HEK293T (cell line): Measurements from ENCODE around the gene TECR.

Source experiments
- CTCF ChIA-PET: fragments of 350-600 bp; formaldehyde crosslinking; extraction: SDS; loops from one replicate; lab custom pipeline; 2021; ENCODE audit warnings: antibody characterized with exemption, inconsistent platforms; lab: Yijun Ruan, JAX
- POLR2A ChIA-PET: fragments of 350-600 bp; formaldehyde crosslinking; extraction: SDS; loops from one replicate; lab custom pipeline; 2020; ENCODE audit warnings: antibody characterized with exemption, inconsistent platforms; lab: Yijun Ruan, JAX
- DNase-seq: peaks from one replicate; pipeline ENCODE4 v3.0.0; 2012; ENCODE audit warnings: mixed read lengths; ENCODE audit errors: extremely low spot score
- ARNT ChIP-seq: fragments of 450-650 bp; IDR thresholded peaks from 2 replicates; pipeline ENCODE4 v1.6.1; 2017; ENCODE audit warnings: mild to moderate bottlenecking
- BHLHE40 ChIP-seq: fragments of 450-650 bp; IDR thresholded peaks from 2 replicates; pipeline ENCODE4 v1.6.1; 2016; ENCODE audit warnings: mild to moderate bottlenecking, moderate library complexity, borderline replicate concordance
- CTBP1 ChIP-seq: fragments of 450-650 bp; IDR thresholded peaks from 2 replicates; pipeline ENCODE4 v1.6.1; 2016; ENCODE audit warnings: borderline replicate concordance
- ELF4 ChIP-seq: fragments of 450-650 bp; IDR thresholded peaks from 2 replicates; pipeline ENCODE4 v1.6.1; 2017; ENCODE audit warnings: antibody characterized with exemption
- FOXA1 ChIP-seq: fragments of 450-650 bp; IDR thresholded peaks from 2 replicates; pipeline ENCODE4 v1.6.1; 2016; ENCODE audit warnings: mild to moderate bottlenecking
- FOXK2 ChIP-seq: fragments of 450-650 bp; IDR thresholded peaks from 2 replicates; pipeline ENCODE4 v1.6.1; 2016; ENCODE audit warnings: mild to moderate bottlenecking
- FOXM1 ChIP-seq: fragments of 450-650 bp; IDR thresholded peaks from 2 replicates; pipeline ENCODE4 v1.6.1; 2017; ENCODE audit warnings: mild to moderate bottlenecking, borderline replicate concordance
- HDGF ChIP-seq: fragments of 450-650 bp; IDR thresholded peaks from 2 replicates; pipeline ENCODE4 v1.6.1; 2017; ENCODE audit warnings: antibody characterized with exemption, borderline replicate concordance
- L3MBTL2 ChIP-seq: fragments of 450-650 bp; conservative IDR thresholded peaks from 2 replicates; pipeline ENCODE4 v1.6.1; 2016; ENCODE audit warnings: mild to moderate bottlenecking
- LEF1 ChIP-seq: fragments of 450-650 bp; IDR thresholded peaks from 2 replicates; pipeline ENCODE4 v1.6.1; 2017; ENCODE audit warnings: mild to moderate bottlenecking, borderline replicate concordance
- NFRKB ChIP-seq: fragments of 450-650 bp; IDR thresholded peaks from 2 replicates; pipeline ENCODE4 v1.6.1; 2016; ENCODE audit warnings: mild to moderate bottlenecking, moderate library complexity
- PKNOX1 ChIP-seq: fragments of 450-650 bp; IDR thresholded peaks from 2 replicates; pipeline ENCODE4 v1.6.1; 2016
- SP1 ChIP-seq: fragments of 450-650 bp; IDR thresholded peaks from 2 replicates; pipeline ENCODE4 v1.6.1; 2017
- SUZ12 ChIP-seq: fragments of 450-650 bp; IDR thresholded peaks from 2 replicates; pipeline ENCODE4 v1.6.1; 2016; ENCODE audit warnings: mild to moderate bottlenecking
- TARDBP ChIP-seq: fragments of 450-650 bp; IDR thresholded peaks from 2 replicates; pipeline ENCODE4 v1.6.1; 2016
- ZNF384 ChIP-seq: fragments of 450-650 bp; IDR thresholded peaks from 2 replicates; pipeline ENCODE4 v1.6.1; 2016

TECR gene

DNA sequence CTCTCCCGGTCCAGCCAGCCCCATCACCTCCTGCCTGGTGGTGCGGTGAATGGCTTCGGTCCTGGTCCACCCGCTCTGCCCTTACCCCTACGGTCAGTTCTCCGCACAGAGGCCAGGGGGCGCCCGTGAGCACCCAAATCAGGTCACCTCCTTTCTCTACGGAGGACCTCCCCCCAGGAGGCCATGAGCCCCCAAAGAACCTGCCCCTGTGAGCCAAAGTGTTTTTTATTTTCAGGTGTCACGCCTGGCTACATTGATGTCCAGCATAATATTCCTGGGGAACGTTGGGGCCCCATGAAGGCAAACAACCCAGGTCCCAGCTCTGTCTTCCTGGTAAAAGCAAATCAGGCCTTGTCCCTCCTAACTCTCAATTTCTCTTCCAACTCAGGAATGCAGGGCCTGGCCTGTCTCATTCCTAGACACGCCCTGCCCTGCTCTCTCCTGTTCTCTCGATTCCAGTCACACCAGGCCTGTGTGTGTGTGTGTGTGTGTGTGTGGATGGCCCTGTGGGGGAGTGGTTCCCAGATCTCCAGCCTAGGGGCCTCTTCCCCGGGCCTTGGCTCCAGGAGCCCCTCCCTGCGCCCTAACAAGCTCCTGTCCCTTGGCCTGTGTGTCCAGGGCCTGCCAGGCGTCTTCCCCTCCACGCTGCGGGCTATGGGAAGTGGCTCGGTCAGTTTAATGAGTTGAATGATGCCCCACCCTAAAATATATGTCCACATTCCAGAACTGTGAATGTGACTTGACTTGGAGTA, 23.7 kb upstream of the TECR start:
- DNase-seq = peak; percentile 90
- ChIA-PET POLR2A (interaction anchor here (6.8 kb wide), 1 partner anchor 13 kb away, joined by 53 read pairs; the partner anchor contains the start of gene DNAJB1), CTCF (interaction anchor here (0.6 to 1.6 kb wide), 3 partner anchors 11 to 190 kb away, joined by 3 to 7 read pairs (median 5); no protein-coding TSS in a partner anchor)
- TF ChIP-seq FOXK2 (no peak), FOXA1 (no peak), LEF1 (no peak), NFRKB (no peak), SUZ12 (no peak), SP1 (no peak), TARDBP (no peak), FOXM1 (no peak), HDGF (no peak), ZNF384 (no peak), ELF4 (no peak), PKNOX1 (no peak), L3MBTL2 (no peak), BHLHE40 (no peak), ARNT (no peak), CTBP1 (no peak)

DNA sequence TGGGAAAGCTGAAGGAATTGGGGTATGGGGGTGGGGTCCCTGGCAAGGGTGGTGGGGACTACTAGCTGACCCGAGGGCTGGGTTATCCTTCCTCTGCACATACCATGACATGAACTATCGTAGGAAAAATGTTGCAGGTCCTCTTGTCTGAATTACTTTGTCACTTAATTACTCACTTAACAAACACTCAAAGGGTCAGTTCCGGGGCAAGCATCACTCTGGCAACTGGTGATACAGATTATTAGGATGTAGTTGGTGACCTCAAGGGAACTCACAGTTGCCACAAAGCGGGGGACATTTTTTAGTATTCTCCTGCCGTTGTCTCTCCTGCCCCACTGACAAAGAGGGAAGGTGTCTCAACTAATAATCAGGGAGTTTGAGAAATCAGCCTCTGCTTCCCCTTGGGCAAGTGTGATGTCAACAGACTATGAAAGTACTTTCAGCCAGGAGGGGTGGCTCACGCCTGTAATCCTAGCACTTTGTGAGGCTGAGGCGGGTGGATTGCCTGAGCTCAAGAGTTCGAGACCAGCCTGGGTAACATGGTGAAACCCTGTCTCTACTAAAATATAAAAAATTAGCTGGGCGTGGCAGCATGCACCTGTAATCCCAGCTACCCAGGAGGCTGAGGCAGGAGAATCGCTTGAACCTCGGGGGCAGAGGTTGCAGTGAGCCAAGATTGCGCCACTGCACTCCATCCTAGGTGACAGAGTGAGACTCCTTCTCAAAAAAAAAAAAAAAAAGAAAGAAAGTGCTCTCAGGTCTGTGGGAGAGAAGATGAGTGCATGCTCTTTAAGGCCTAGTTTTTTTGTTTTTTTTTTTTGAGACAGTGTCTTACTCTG, 21.5 kb upstream of the TECR start:
- TF ChIP-seq SP1 = no peak
- no peak for TF ChIP-seq ELF4
- no peak for TF ChIP-seq LEF1
- TF ChIP-seq ZNF384 = no peak
- no peak for TF ChIP-seq ARNT
- TF ChIP-seq PKNOX1 = no peak
- TF ChIP-seq HDGF = no peak
- TF ChIP-seq CTBP1 = no peak
- CTCF ChIA-PET = no interaction called here
- DNase-seq = no peak
- POLR2A ChIA-PET = interaction anchor here (6.8 kb wide), 1 partner anchor 10 kb away, joined by 53 read pairs; the partner anchor contains the start of gene DNAJB1

DNA sequence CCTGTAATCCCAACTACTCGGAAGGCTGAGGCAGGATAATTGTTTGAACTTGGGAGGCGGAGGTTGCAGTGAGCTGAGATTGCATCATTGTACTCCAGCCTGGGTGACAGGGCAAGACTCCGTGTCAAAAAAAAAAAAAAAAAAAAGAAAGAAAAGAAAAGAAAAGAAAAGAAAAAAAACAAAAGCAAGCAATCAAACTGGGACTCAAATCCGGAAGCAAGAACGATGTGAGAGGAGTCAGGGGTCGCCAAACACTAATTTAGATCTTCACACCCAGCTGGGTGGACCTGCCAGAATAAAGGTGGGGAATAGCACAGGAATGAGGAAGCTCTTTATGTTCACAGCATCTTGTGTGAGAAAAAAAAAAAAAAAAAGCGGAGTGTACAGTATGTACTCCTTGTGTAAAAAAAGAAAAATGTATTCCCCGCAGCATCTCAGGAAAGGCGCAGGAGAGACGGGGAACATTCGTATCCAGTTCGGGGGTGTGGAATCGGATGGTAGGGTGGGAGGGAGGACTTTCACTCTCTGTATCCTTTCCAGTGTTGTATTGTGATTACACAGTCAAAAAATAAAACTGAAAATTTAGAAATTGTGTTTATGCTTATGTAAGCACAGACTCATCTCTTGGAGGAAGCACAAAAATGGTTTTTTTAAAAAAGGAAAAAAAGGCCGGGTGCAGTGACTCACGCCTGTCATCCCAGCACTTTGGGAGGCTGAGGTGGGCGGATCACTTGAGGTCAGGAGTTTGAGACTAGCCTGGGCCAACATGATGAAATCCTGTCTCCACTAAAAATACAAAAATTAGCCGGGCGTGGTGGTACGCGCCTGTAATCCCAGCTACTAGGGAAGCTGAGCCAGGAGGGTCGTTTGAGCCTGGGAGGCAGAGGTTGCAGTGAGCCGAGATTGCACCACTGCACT, 18.8 kb upstream of the TECR start:
- CTCF ChIA-PET = interaction anchor here (0.8 kb wide), 1 partner anchor 13 kb away, joined by 5 read pairs; no protein-coding TSS in a partner anchor
- TF ChIP-seq L3MBTL2 = no peak
- peak; percentile 75 for TF ChIP-seq ZNF384
- POLR2A ChIA-PET = interaction anchor here (6.8 kb wide), 1 partner anchor 8 kb away, joined by 53 read pairs; the partner anchor contains the start of gene DNAJB1
- no peak for DNase-seq

- ChIA-PET POLR2A (no interaction called here), CTCF (no interaction called here)
- no peak for TF ChIP-seq SUZ12
- TF ChIP-seq HDGF = no peak
- no peak for TF ChIP-seq SP1
- TF ChIP-seq LEF1 = no peak
- no peak for TF ChIP-seq TARDBP
- TF ChIP-seq FOXK2 = no peak
- TF ChIP-seq PKNOX1 = no peak
- TF ChIP-seq NFRKB = no peak
These were observed 18.2 kb upstream of the TECR start for GRCh38 chr19:14511229-14511593.

GRCh38 chr19:14512406-14512961, 16.9 kb upstream of the TECR start:
- ChIA-PET CTCF (interaction anchor here (1.5 kb wide), 1 partner anchor 9 kb away, joined by 3 read pairs; no protein-coding TSS in a partner anchor), POLR2A (no interaction called here)
- TF ChIP-seq ELF4 (no peak), SUZ12 (no peak), FOXM1 (no peak), CTBP1 (no peak), ZNF384 (no peak), ARNT (no peak), HDGF (no peak)
- DNase-seq = no peak

More at GRCh38 chr19:14511229-14511593, 18.2 kb upstream of the TECR start:
- DNase-seq = no peak
